Testis (tissue), 2 donors: ENCODE measurements around the gene ANAPC5.

Source experiments
- POLR2A ChIP-seq: fragments of 450-650 bp; IDR thresholded peaks from one replicate; pipeline ENCODE4 v1.6.1; 2017; ENCODE audit warnings: antibody characterized with exemption, mild to moderate bottlenecking, moderate library complexity
- TF ChIP-seq, protein P1 (sequence below), 3 experiments: fragments of 450-650 bp in 2 of 3; fragments of 200-600 bp in 1 of 3; sonication (generic) in 1 of 3; IDR thresholded peaks; one replicate each; pipeline ENCODE4 v1.5.1; 2016 to 2019; ENCODE audit warnings: antibody characterized with exemption in 3 of 3, mild to moderate bottlenecking in 2 of 3, moderate library complexity in 1 of 3

- no peak for TF ChIP-seq POLR2A
- TF ChIP-seq, protein P1, sequence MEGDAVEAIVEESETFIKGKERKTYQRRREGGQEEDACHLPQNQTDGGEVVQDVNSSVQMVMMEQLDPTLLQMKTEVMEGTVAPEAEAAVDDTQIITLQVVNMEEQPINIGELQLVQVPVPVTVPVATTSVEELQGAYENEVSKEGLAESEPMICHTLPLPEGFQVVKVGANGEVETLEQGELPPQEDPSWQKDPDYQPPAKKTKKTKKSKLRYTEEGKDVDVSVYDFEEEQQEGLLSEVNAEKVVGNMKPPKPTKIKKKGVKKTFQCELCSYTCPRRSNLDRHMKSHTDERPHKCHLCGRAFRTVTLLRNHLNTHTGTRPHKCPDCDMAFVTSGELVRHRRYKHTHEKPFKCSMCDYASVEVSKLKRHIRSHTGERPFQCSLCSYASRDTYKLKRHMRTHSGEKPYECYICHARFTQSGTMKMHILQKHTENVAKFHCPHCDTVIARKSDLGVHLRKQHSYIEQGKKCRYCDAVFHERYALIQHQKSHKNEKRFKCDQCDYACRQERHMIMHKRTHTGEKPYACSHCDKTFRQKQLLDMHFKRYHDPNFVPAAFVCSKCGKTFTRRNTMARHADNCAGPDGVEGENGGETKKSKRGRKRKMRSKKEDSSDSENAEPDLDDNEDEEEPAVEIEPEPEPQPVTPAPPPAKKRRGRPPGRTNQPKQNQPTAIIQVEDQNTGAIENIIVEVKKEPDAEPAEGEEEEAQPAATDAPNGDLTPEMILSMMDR (IDR thresholded peaks at IDR 0.05), result no peak
Observed at GRCh38 chr12:121267822-121268221, 84.4 kb downstream of the ANAPC5 start.
